HepG2 (cell line): ENCODE data around the gene RERE. TPM values are rescaled to one million over a fixed set of nuclear protein-coding genes. Genes with fewer than 3 reads are reported as not detected.

Source experiments
- HMGA1 ChIP-seq: sonication (generic); formaldehyde crosslinking; conservative IDR thresholded peaks from 2 replicates; pipeline ENCODE4 v1.4.0; 2020; ENCODE audit warnings: missing genetic modification reagents
- KDM6A ChIP-seq: IDR thresholded peaks from 2 replicates; pipeline ENCODE4 v1.6.1; 2016; ENCODE audit warnings: low read depth
- NCOA2 ChIP-seq: sonication (generic); formaldehyde crosslinking; IDR thresholded peaks from 2 replicates; pipeline ENCODE4 v1.8.0; 2022; ENCODE audit warnings: inconsistent platforms
- RNF2 ChIP-seq: fragments of 450-650 bp; conservative IDR thresholded peaks from 2 replicates; pipeline ENCODE4 v1.6.1; 2016; ENCODE audit warnings: low read depth
- SOX5 ChIP-seq: IDR thresholded peaks from 2 replicates; pipeline ENCODE4 v1.6.1; 2016; ENCODE audit warnings: borderline replicate concordance
- SOX6 ChIP-seq, 2 experiments: fragments of 450-650 bp in 1 of 2; sonication (generic) in 1 of 2; formaldehyde crosslinking in 1 of 2; IDR thresholded peaks; 2 replicates each; pipeline versions ENCODE4 v1.4.0 to v1.6.1; 2017 to 2020; ENCODE audit warnings: antibody characterized with exemption in 1 of 2, mild to moderate bottlenecking in 1 of 2, missing genetic modification reagents in 1 of 2
- SRSF4 ChIP-seq: fragments of 200-400 bp; formaldehyde crosslinking; IDR thresholded peaks from one replicate; pipeline ENCODE4 v1.6.1; 2018; ENCODE audit warnings: mild to moderate bottlenecking, low read depth, low read length, moderate library complexity; ENCODE audit not compliant: poor library complexity, severe bottlenecking
- THAP11 ChIP-seq: IDR thresholded peaks from 2 replicates; pipeline ENCODE4 v1.6.1; 2016; ENCODE audit warnings: missing biosample characterization, missing genetic modification reagents
- ZNF569 ChIP-seq: sonication (generic); formaldehyde crosslinking; IDR thresholded peaks from 2 replicates; pipeline ENCODE4 v1.5.0; 2020; ENCODE audit warnings: mild to moderate bottlenecking, missing genetic modification reagents, moderate library complexity, borderline replicate concordance
- ZNF660 ChIP-seq: sonication (generic); formaldehyde crosslinking; IDR thresholded peaks from 2 replicates; pipeline ENCODE4 v1.5.1; 2020; ENCODE audit warnings: mild to moderate bottlenecking, low read depth, missing genetic modification reagents, borderline replicate concordance
- ZNF780A ChIP-seq: sonication (generic); formaldehyde crosslinking; IDR thresholded peaks from 2 replicates; pipeline ENCODE4 v1.8.0; 2022; ENCODE audit warnings: mild to moderate bottlenecking, missing genetic modification reagents, moderate library complexity
- ZNF788 ChIP-seq: sonication (generic); formaldehyde crosslinking; IDR thresholded peaks from 2 replicates; pipeline ENCODE4 v1.5.0; 2020; ENCODE audit warnings: mild to moderate bottlenecking, missing genetic modification reagents, borderline replicate concordance
- polyA plus RNA-seq, 8 experiments: library from polyadenylated mRNA; depleted of rRNA in 3 of 8; stranded (reverse) in 7 of 8; unstranded in 1 of 8; fragments of >200 nt; fragmentation: Illumina TruSeq in 4 of 8; extraction: Trizol in 4 of 8; gene quantifications; 2 replicates each; pipeline versions ENCODE4 v1.2.1 to v1.2.3, GENCODE V29; 2011 to 2016; ENCODE audit warnings: low read depth in 4 of 8, missing spikeins in 1 of 8, mixed read lengths in 1 of 8; ENCODE audit not compliant: insufficient read depth in 1 of 8
- total RNA-seq, 5 experiments: library from RNA; depleted of rRNA; stranded (reverse); fragments of >200 nt; fragmentation: Illumina TruSeq; extraction: Trizol; gene quantifications; 2 replicates each; pipeline ENCODE4 v1.2.3, GENCODE V29; 2016; ENCODE audit warnings: low read depth in 1 of 5
- TF ChIP-seq, protein P1 (sequence below): sonication (generic); formaldehyde crosslinking; IDR thresholded peaks from 2 replicates; pipeline ENCODE4 v1.4.0; 2020; ENCODE audit warnings: missing genetic modification reagents, mild to moderate bottlenecking, borderline replicate concordance
- TF ChIP-seq, protein P2 (sequence below): IDR thresholded peaks from 2 replicates; pipeline ENCODE4 v1.6.1; 2016; ENCODE audit warnings: low read depth, missing genetic modification reagents, missing compliant biosample characterization
- TF ChIP-seq, protein P3 (sequence below): sonication (generic); formaldehyde crosslinking; IDR thresholded peaks from 2 replicates; pipeline ENCODE4 v1.4.0; 2020; ENCODE audit warnings: missing genetic modification reagents
- TF ChIP-seq, protein P4 (sequence below): sonication (generic); formaldehyde crosslinking; IDR thresholded peaks from 2 replicates; pipeline ENCODE4 v1.4.0; 2020; ENCODE audit warnings: missing genetic modification reagents
- TF ChIP-seq, protein P5 (sequence below): sonication (generic); formaldehyde crosslinking; IDR thresholded peaks from 2 replicates; pipeline ENCODE4 v1.5.0; 2020; ENCODE audit warnings: missing genetic modification reagents

RERE gene
- total and polyA plus RNA-seq, 2 of the 13 experiments (the other 11 are each of a cell fraction or from before 2014, with no cell fraction given): 18.3 to 21.9 TPM

DNA sequence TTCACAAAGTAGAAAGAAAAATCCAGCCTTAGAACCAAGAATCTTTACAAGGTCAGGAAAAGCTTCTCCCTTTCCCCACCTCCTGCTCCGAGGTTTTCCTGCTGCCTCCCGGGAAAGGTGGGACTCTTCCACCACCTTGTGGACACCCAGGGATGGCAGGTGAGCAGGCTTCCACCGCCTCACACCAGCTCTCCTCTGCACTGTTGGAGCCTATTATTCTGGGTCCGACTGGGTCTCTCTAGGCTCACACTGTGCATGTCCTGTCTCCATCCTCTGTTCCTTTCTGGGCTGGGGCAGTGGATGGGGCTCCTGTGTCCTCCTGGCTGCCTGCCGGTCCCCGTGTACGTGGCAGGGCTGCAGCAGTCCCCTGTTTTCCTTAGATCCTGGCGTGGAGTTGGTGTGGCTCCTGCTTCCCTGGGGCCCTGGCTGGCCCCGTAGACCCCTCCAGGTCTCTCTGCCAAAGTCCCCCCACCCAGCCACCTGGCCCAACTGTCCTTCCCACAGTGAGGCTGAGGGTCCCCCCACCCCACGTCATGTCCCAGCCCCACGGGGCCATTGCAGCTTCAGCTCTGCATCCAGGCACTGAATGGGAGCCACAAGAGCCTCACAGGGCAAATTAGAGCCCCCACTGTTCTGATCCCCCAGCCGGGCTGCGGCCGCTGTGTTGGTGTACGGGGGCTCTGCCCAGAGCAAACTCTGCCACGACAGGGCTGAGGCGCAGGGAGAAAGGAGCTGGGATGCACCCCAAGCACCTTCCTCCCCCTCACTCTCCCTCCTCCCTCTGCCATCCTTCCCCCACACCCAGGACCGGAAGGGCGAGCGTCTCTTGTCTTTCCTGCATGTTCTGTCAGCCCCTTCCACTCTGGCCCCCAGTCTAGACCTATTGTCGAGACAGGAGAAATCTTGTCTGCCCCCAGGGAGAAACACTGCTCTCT lies 502.8 kb downstream of the RERE start (continued):
- TF ChIP-seq, protein P1, sequence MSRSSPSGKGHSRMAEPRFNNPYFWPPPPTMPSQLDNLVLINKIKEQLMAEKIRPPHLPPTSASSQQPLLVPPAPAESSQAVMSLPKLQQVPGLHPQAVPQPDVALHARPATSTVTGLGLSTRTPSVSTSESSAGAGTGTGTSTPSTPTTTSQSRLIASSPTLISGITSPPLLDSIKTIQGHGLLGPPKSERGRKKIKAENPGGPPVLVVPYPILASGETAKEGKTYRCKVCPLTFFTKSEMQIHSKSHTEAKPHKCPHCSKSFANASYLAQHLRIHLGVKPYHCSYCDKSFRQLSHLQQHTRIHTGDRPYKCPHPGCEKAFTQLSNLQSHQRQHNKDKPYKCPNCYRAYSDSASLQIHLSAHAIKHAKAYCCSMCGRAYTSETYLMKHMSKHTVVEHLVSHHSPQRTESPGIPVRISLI (CRISPR knock-in tag): 0 out of 2 replicates have a peak, but pooled peaks have one; percentile 13
- TF ChIP-seq, protein P2, sequence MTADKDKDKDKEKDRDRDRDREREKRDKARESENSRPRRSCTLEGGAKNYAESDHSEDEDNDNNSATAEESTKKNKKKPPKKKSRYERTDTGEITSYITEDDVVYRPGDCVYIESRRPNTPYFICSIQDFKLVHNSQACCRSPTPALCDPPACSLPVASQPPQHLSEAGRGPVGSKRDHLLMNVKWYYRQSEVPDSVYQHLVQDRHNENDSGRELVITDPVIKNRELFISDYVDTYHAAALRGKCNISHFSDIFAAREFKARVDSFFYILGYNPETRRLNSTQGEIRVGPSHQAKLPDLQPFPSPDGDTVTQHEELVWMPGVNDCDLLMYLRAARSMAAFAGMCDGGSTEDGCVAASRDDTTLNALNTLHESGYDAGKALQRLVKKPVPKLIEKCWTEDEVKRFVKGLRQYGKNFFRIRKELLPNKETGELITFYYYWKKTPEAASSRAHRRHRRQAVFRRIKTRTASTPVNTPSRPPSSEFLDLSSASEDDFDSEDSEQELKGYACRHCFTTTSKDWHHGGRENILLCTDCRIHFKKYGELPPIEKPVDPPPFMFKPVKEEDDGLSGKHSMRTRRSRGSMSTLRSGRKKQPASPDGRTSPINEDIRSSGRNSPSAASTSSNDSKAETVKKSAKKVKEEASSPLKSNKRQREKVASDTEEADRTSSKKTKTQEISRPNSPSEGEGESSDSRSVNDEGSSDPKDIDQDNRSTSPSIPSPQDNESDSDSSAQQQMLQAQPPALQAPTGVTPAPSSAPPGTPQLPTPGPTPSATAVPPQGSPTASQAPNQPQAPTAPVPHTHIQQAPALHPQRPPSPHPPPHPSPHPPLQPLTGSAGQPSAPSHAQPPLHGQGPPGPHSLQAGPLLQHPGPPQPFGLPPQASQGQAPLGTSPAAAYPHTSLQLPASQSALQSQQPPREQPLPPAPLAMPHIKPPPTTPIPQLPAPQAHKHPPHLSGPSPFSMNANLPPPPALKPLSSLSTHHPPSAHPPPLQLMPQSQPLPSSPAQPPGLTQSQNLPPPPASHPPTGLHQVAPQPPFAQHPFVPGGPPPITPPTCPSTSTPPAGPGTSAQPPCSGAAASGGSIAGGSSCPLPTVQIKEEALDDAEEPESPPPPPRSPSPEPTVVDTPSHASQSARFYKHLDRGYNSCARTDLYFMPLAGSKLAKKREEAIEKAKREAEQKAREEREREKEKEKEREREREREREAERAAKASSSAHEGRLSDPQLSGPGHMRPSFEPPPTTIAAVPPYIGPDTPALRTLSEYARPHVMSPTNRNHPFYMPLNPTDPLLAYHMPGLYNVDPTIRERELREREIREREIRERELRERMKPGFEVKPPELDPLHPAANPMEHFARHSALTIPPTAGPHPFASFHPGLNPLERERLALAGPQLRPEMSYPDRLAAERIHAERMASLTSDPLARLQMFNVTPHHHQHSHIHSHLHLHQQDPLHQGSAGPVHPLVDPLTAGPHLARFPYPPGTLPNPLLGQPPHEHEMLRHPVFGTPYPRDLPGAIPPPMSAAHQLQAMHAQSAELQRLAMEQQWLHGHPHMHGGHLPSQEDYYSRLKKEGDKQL: no peak
- no peak for TF ChIP-seq KDM6A (CRISPR knock-in tag)
- TF ChIP-seq RNF2: no peak
- TF ChIP-seq NCOA2: no peak
- TF ChIP-seq SOX6 (IDR thresholded peaks at IDR 0.05): no peak
- peak; percentile 68 for TF ChIP-seq SOX6 (CRISPR knock-in tag; IDR thresholded peaks at IDR 0.05)
- no peak for TF ChIP-seq ZNF780A (CRISPR knock-in tag)
- TF ChIP-seq ZNF569 (CRISPR knock-in tag): no peak
- no peak for TF ChIP-seq ZNF788 (CRISPR knock-in tag)
- TF ChIP-seq THAP11: 0 out of 2 replicates have a peak, but pooled peaks have one; percentile 40
- TF ChIP-seq SRSF4: no peak
- no peak for TF ChIP-seq HMGA1
- TF ChIP-seq, protein P3, sequence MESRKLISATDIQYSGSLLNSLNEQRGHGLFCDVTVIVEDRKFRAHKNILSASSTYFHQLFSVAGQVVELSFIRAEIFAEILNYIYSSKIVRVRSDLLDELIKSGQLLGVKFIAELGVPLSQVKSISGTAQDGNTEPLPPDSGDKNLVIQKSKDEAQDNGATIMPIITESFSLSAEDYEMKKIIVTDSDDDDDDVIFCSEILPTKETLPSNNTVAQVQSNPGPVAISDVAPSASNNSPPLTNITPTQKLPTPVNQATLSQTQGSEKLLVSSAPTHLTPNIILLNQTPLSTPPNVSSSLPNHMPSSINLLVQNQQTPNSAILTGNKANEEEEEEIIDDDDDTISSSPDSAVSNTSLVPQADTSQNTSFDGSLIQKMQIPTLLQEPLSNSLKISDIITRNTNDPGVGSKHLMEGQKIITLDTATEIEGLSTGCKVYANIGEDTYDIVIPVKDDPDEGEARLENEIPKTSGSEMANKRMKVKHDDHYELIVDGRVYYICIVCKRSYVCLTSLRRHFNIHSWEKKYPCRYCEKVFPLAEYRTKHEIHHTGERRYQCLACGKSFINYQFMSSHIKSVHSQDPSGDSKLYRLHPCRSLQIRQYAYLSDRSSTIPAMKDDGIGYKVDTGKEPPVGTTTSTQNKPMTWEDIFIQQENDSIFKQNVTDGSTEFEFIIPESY (CRISPR knock-in tag): peak; percentile 65
- no peak for TF ChIP-seq ZNF660 (CRISPR knock-in tag)
- TF ChIP-seq, protein P4, sequence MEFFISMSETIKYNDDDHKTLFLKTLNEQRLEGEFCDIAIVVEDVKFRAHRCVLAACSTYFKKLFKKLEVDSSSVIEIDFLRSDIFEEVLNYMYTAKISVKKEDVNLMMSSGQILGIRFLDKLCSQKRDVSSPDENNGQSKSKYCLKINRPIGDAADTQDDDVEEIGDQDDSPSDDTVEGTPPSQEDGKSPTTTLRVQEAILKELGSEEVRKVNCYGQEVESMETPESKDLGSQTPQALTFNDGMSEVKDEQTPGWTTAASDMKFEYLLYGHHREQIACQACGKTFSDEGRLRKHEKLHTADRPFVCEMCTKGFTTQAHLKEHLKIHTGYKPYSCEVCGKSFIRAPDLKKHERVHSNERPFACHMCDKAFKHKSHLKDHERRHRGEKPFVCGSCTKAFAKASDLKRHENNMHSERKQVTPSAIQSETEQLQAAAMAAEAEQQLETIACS (CRISPR knock-in tag): no peak
- TF ChIP-seq SOX5 (CRISPR knock-in tag): no peak
- TF ChIP-seq, protein P5, sequence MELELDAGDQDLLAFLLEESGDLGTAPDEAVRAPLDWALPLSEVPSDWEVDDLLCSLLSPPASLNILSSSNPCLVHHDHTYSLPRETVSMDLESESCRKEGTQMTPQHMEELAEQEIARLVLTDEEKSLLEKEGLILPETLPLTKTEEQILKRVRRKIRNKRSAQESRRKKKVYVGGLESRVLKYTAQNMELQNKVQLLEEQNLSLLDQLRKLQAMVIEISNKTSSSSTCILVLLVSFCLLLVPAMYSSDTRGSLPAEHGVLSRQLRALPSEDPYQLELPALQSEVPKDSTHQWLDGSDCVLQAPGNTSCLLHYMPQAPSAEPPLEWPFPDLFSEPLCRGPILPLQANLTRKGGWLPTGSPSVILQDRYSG: no peak
